Progenitor cell of endocrine pancreas (in vitro differentiated cells): ENCODE results near the gene XIRP2. TPM values are rescaled to one million over a fixed set of nuclear protein-coding genes. Genes with fewer than 3 reads are reported as not detected.

Experiments
- DNase-seq: peaks from one replicate; pipeline ENCODE4 v3.0.0; 2021; ENCODE audit warnings: low spot score; ENCODE audit not compliant: unreplicated experiment
- H3K27ac Mint-ChIP-seq: 2 replicates; pipeline ENCODE4 v1.8.0; 2021; ENCODE audit warnings: mild to moderate bottlenecking, moderate library complexity, mixed read lengths
- H3K27me3 Mint-ChIP-seq: 2 replicates; pipeline ENCODE4 v1.8.0; 2021; ENCODE audit warnings: mixed read lengths
- H3K36me3 Mint-ChIP-seq: 2 replicates; pipeline ENCODE4 v1.8.0; 2022; ENCODE audit warnings: mixed read lengths; ENCODE audit not compliant: insufficient read depth
- H3K4me1 Mint-ChIP-seq: 2 replicates; pipeline ENCODE4 v1.8.0; 2021; ENCODE audit warnings: low read depth, mixed read lengths
- H3K4me3 Mint-ChIP-seq: 2 replicates; pipeline ENCODE4 v1.8.0; 2021; ENCODE audit warnings: low read depth, mild to moderate bottlenecking, moderate library complexity, mixed read lengths
- H3K9me3 Mint-ChIP-seq: 2 replicates; pipeline ENCODE4 v1.8.0; 2021; ENCODE audit warnings: low read depth, mixed read lengths
- total RNA-seq: library from RNA; stranded (reverse); gene quantifications from 2 replicates; pipeline ENCODE4 v1.2.1, GENCODE V29; 2021
- TF ChIP-seq, protein P1 (sequence below): fragments of 200-600 bp; sonication (generic); IDR thresholded peaks from one replicate; pipeline ENCODE4 v1.5.0; 2021; ENCODE audit warnings: antibody characterized with exemption, mild to moderate bottlenecking; ENCODE audit not compliant: unreplicated experiment

The XIRP2 gene
- total RNA-seq, 1 donor from 2014 or later = 0.12 TPM

DNA sequence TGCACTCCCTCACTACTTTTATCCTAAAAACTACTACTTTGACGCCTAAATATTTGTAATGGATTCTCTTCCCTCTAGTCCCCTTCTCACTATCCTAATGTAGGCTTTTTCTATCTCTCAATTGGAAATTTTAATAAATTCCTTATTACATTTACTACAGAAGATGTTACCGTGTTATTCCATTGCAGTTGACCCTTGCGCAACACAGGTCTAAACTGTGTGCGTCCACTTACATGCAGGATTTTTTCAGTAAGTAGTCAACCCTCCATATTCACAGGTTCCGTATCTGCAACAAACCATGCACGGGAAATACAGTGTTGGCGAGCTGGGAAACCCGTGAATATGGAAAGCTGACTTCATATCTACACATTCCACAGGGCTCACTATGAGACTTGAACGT lies 239.8 kb downstream of the XIRP2 start:
- H3K27me3 Mint-ChIP-seq = no peaks in the 10 kb centered on the region

DNA sequence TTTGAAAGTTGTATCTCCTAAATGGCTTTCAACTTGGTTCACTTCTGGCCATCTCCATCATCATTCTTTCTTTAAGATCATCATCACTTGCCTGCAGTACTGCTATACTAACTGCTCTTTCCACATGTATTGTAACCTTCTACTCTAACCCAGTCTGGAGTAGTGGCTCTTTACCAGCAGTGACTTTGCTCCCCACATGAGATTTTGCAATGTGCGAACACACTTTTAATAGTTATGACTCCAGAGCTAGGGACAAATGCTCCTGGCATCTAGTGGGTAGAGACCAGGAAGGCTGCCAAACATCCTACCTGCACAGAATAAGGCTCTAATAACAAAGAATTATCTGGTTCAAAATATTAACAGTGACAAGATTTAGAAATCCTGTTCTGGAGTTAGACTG lies 243.8 kb downstream of the XIRP2 start:
- no peak overlapping the region for H3K27ac Mint-ChIP-seq
- H3K36me3 Mint-ChIP-seq = peaks cover 2% of the 10 kb centered on the region
- no peaks in the 10 kb centered on the region for H3K27me3 Mint-ChIP-seq
- peaks cover 6% of the 10 kb centered on the region for H3K4me1 Mint-ChIP-seq
- H3K4me3 Mint-ChIP-seq = no peak overlapping the region
- DNase-seq = no peak
- H3K9me3 Mint-ChIP-seq = peaks cover 3% of the 10 kb centered on the region
- TF ChIP-seq, protein P1, sequence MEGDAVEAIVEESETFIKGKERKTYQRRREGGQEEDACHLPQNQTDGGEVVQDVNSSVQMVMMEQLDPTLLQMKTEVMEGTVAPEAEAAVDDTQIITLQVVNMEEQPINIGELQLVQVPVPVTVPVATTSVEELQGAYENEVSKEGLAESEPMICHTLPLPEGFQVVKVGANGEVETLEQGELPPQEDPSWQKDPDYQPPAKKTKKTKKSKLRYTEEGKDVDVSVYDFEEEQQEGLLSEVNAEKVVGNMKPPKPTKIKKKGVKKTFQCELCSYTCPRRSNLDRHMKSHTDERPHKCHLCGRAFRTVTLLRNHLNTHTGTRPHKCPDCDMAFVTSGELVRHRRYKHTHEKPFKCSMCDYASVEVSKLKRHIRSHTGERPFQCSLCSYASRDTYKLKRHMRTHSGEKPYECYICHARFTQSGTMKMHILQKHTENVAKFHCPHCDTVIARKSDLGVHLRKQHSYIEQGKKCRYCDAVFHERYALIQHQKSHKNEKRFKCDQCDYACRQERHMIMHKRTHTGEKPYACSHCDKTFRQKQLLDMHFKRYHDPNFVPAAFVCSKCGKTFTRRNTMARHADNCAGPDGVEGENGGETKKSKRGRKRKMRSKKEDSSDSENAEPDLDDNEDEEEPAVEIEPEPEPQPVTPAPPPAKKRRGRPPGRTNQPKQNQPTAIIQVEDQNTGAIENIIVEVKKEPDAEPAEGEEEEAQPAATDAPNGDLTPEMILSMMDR = no peak

More for the DNA sequence above, 239.8 kb downstream of the XIRP2 start:
- no peak for DNase-seq
- H3K27ac Mint-ChIP-seq = no peak overlapping the region
- TF ChIP-seq, protein P1 = no peak
- peaks cover 2% of the 10 kb centered on the region for H3K36me3 Mint-ChIP-seq
- H3K9me3 Mint-ChIP-seq = peaks cover 3% of the 10 kb centered on the region
- peaks cover 8% of the 10 kb centered on the region for H3K4me1 Mint-ChIP-seq
- no peak overlapping the region for H3K4me3 Mint-ChIP-seq

DNA sequence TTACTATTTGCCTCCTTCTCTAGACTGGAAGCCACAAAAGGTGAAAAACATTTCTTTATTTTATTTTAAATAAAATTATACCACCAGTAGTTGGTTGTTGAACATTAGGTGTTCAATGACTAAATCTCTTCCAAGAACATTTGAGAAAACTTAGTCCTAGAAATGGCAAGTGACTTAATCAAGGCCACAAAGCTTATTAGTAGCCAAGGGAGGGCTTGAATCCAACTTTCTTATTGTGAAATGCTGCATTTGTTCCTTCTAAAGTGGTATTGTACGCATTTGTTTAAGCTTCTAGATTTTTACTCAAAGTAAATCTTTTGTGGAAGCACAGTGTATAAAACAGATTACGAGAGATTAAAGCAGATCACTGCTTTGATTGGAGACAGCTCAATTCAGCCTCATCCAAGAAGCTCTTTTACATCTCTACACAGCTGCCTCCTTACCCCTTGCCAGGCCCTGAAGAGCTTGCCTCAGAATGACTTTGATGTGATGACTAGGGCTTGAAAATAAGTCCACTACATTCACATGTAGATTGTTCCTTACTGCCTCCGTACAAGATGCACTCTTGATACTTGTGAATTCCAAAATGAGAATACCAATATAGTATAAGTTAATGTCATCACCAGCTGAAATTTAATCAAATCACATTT lies 244.8 kb downstream of the XIRP2 start:
- H3K36me3 Mint-ChIP-seq = peaks cover 2% of the 10 kb centered on the region

DNA sequence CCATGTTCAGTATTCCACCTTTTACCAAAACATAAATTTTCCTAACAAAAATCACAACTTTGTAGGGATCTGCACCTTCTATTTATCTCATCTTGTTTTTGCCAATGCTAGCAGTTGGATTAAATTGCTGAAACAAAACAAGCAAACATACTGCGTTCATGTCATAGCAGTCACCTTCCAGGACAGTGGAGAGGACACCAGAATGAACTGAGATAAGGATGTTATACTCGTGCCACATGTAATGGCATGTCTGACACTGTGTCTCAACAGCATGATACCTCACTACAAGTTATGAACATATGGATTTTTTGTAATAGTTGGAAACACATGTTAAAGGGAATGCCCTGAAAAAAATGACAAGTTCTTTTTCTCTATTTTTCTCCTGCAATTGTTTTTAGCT lies 245.3 kb downstream of the XIRP2 start:
- no peak for DNase-seq
- Mint-ChIP-seq H3K4me3 (no peak overlapping the region), H3K27ac (no peak overlapping the region), H3K27me3 (no peaks in the 10 kb centered on the region), H3K9me3 (peaks cover 1% of the 10 kb centered on the region), H3K36me3 (peaks cover under 1% of the 10 kb centered on the region), H3K4me1 (peaks cover 6% of the 10 kb centered on the region)
- TF ChIP-seq, protein P1 = no peak

More for the DNA sequence above, 244.8 kb downstream of the XIRP2 start:
- DNase-seq = no peak
- Mint-ChIP-seq H3K9me3 (peaks cover 3% of the 10 kb centered on the region), H3K4me3 (no peak overlapping the region), H3K27ac (peak overlapping the region; percentile 50), H3K27me3 (no peaks in the 10 kb centered on the region), H3K4me1 (peaks cover 6% of the 10 kb centered on the region)
- TF ChIP-seq, protein P1 = no peak

DNA sequence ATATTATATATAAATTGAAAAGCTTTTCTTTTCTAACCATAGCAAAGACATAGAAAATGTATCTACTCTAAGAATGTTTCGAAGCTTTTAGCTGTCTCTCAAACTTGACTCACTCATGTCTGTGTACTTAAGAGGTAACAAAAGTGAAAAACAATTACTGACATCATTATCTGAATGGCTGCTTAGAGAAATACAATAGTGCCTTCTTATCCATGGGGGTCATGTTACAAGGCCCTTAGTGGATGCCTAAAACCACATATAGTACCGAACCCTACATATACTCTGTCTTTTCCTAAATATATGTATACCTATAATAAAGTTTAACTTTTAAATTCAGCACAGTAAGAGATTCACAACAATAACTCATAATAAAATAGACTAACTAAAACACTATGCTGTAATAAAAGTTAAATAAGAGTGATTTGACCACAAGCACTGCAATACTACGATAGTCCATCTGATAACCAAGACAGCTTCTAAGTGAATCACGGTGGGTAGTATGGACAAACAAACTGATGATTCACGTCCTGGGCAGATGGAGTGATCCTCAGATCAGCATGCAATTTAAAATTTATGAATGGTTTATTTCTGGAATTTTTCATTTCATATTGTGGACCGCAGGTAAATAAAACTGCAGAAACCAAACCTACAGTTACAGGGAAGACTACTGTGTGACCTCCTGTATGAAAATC lies 246.2 kb downstream of the XIRP2 start:
- DNase-seq = no peak
- Mint-ChIP-seq H3K36me3 (no peaks in the 10 kb centered on the region), H3K27ac (no peak overlapping the region), H3K4me1 (peaks cover 6% of the 10 kb centered on the region), H3K27me3 (no peaks in the 10 kb centered on the region), H3K4me3 (no peak overlapping the region), H3K9me3 (no peaks in the 10 kb centered on the region)
- TF ChIP-seq, protein P1 = no peak
